Measurements from ENCODE around the gene TRPM3. TPM values are rescaled to one million over a fixed set of nuclear protein-coding genes. Genes with fewer than 3 reads are reported as not detected.

The TRPM3 gene
- total RNA-seq, 1 experiment from 2014 or later = not detected

- H3K9me3 Mint-ChIP-seq (ENCODE audit: unreplicated experiment) = no peaks in the 10 kb centered on the region
- H3K4me1 ChIP-seq = no peaks in the 10 kb centered on the region
- no peak for DNase-seq
- H3K27me3 Mint-ChIP-seq (ENCODE audit: insufficient read depth, unreplicated experiment) = no peaks in the 10 kb centered on the region
- no peaks in the 10 kb centered on the region for H3K4me1 Mint-ChIP-seq (ENCODE audit: low read depth, unreplicated experiment)
- no peaks in the 10 kb centered on the region for H3K27me3 ChIP-seq (replicated peaks; ENCODE audit: control insufficient read depth, insufficient read depth, low read length)
- CTCF ChIA-PET = no interaction called here
- H3K36me3 ChIP-seq (ENCODE audit: control insufficient read depth, insufficient read depth, low read length) = no peaks in the 10 kb centered on the region
- no peak overlapping the region for H3K4me3 ChIP-seq (ENCODE audit: low read depth, low read length)
- H3K27ac Mint-ChIP-seq (ENCODE audit: unreplicated experiment) = no peak overlapping the region
- POLR2A ChIA-PET = no interaction called here
- H3K36me3 Mint-ChIP-seq (ENCODE audit: insufficient read depth, unreplicated experiment) = no peaks in the 10 kb centered on the region
- intact Hi-C loops (cut with micrococcal nuclease; ENCODE audit: unreplicated experiment) = no loop called here
- BruUV-seq (replicated peaks) = no TSS peak
- H3K4me3 Mint-ChIP-seq (ENCODE audit: unreplicated experiment) = no peak overlapping the region
- H3K9me3 ChIP-seq = no peaks in the 10 kb centered on the region
- TF ChIP-seq CTCF (IDR thresholded peaks at IDR 0.05; ENCODE audit: insufficient read depth in 1 of 2, low read depth in 1 of 2, low read length in 1 of 2, severe bottlenecking in 1 of 2, unreplicated experiment in 1 of 2) = no peak
Measured at GRCh38 chr9:70609542-70610286, 511.7 kb downstream of the TRPM3 start.

- Mint-ChIP-seq H3K27ac (ENCODE audit: unreplicated experiment) (no peak overlapping the region), H3K36me3 (ENCODE audit: insufficient read depth, unreplicated experiment) (no peaks in the 10 kb centered on the region), H3K9me3 (ENCODE audit: unreplicated experiment) (no peaks in the 10 kb centered on the region), H3K4me3 (ENCODE audit: unreplicated experiment) (no peak overlapping the region), H3K27me3 (ENCODE audit: insufficient read depth, unreplicated experiment) (no peaks in the 10 kb centered on the region), H3K4me1 (ENCODE audit: low read depth, unreplicated experiment) (no peaks in the 10 kb centered on the region)
- H3K27me3 ChIP-seq (replicated peaks; ENCODE audit: control insufficient read depth, insufficient read depth, low read length) = no peaks in the 10 kb centered on the region
- CTCF ChIA-PET = no interaction called here
- H3K9me3 ChIP-seq = no peaks in the 10 kb centered on the region
- DNase-seq = no peak
- H3K36me3 ChIP-seq (ENCODE audit: control insufficient read depth, insufficient read depth, low read length) = no peaks in the 10 kb centered on the region
- intact Hi-C loops (cut with micrococcal nuclease; ENCODE audit: unreplicated experiment) = no loop called here
- H3K4me3 ChIP-seq (ENCODE audit: low read depth, low read length) = no peak overlapping the region
- POLR2A ChIA-PET = no interaction called here
- H3K4me1 ChIP-seq = no peaks in the 10 kb centered on the region
- no peak for TF ChIP-seq CTCF (IDR thresholded peaks at IDR 0.05; ENCODE audit: insufficient read depth in 1 of 2, low read depth in 1 of 2, low read length in 1 of 2, severe bottlenecking in 1 of 2, unreplicated experiment in 1 of 2)
- BruUV-seq (replicated peaks) = no TSS peak
Measured at GRCh38 chr9:70609011-70609410, 512.4 kb downstream of the TRPM3 start.

GRCh38 chr9:70607926-70608325, 513.5 kb downstream of the TRPM3 start:
- POLR2A ChIA-PET = no interaction called here
- no TSS peak for BruUV-seq (replicated peaks)
- intact Hi-C loops (cut with micrococcal nuclease; ENCODE audit: unreplicated experiment) = no loop called here

More at GRCh38 chr9:70607926-70608325, 513.5 kb downstream of the TRPM3 start:
- DNase-seq = no peak
- no peak for TF ChIP-seq CTCF (IDR thresholded peaks at IDR 0.05; ENCODE audit: insufficient read depth in 1 of 2, low read depth in 1 of 2, low read length in 1 of 2, severe bottlenecking in 1 of 2, unreplicated experiment in 1 of 2)
- Mint-ChIP-seq H3K27ac (ENCODE audit: unreplicated experiment) (no peak overlapping the region), H3K4me1 (ENCODE audit: low read depth, unreplicated experiment) (no peaks in the 10 kb centered on the region), H3K9me3 (ENCODE audit: unreplicated experiment) (no peaks in the 10 kb centered on the region), H3K36me3 (ENCODE audit: insufficient read depth, unreplicated experiment) (no peaks in the 10 kb centered on the region), H3K27me3 (ENCODE audit: insufficient read depth, unreplicated experiment) (no peaks in the 10 kb centered on the region), H3K4me3 (ENCODE audit: unreplicated experiment) (no peak overlapping the region)
- Histone ChIP-seq H3K27me3 (replicated peaks; ENCODE audit: control insufficient read depth, insufficient read depth, low read length) (no peaks in the 10 kb centered on the region), H3K9me3 (no peaks in the 10 kb centered on the region), H3K36me3 (ENCODE audit: control insufficient read depth, insufficient read depth, low read length) (no peaks in the 10 kb centered on the region), H3K4me3 (ENCODE audit: low read depth, low read length) (no peak overlapping the region), H3K4me1 (no peaks in the 10 kb centered on the region)
- CTCF ChIA-PET = no interaction called here
